Fibroblast of skin of right quadriceps (primary cell): ENCODE data around the gene LUZP2.

Experiments
- DNase-seq: peaks from one replicate; pipeline ENCODE4 v3.0.0-alpha.2; 2013

LUZP2 gene

DNA sequence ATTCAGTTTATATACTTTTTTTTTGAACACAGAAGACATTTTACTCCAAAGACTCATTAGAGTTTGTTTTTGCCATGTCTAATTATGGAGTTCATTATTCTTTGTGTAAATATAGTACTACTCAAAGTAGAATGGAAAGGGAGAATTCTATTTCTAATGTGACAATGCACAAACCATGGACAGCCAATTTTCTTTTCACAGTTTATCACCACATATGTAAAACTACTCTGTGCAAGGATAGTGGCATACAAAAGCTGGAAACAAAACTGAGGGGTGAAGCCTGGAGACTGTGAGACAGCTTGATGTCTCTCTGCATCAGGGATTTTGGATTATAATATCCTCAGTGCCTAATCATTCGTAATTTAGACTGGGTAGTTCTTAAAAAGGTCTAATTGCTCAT, 75.5 kb downstream of the LUZP2 start:
- DNase-seq = no peak

GRCh38 chr11:24574461-24574860, 77.6 kb downstream of the LUZP2 start:
- DNase-seq = peak; percentile 3

DNA sequence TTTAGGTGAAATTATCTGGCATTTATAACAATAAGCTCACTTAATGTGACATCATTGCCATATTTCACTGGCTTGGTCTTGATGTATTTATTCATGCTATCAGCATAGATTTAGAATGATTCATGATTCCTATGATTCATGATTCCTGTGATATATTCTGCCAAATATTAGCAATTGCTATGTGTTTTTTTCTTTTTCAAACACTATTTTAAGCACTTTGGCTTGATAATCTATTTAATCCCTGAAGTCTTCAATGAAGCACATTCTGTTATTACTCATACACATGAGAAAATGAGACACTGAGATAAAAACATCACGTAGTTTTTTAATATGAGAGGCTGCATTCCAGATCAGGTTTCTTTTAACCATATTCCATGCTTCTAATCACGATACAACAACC, 78.5 kb downstream of the LUZP2 start:
- peak; percentile 82 for DNase-seq

GRCh38 chr11:24585192-24585591, 88.3 kb downstream of the LUZP2 start:
- peak; percentile 18 for DNase-seq

GRCh38 chr11:24587635-24588034, 90.8 kb downstream of the LUZP2 start:
- peak; percentile 26 for DNase-seq

DNA sequence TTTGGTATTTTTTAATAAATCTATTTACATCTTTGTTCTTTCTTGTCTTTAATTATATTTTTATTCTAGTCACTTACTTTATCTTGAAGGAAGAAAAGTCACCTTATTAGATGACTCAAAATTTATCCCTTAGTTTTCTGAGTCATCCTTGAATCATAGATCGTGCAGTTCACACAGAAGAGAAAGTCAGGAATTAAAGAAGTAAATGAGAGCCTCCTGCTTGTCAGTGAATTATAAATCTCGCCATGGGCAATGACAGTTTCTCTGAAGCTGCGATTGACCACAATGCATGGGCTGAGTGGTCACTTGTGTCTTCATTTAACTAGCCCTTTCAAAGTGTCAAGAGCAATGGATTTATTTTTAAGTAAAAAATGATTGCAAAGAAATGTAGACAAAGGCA, 91.2 kb downstream of the LUZP2 start:
- peak; percentile 75 for DNase-seq

DNA sequence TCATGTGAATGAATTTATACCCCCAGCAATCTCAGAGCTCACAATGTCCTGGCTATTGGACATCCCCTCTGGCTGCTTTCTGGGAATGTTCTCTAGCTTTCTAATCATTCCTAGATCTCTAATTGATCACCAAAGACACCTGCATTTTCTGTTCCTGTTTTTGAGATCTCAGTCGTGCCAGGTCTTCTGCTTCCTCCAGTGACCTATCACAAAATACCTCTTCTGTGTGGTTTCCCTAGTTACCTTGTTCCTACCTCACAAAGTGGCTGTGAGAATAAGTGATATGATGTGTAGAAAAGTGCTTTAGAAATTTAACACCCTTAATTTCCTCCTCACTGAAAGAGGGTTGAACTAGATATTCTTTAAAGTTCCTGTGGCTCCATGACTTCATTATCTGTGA, 92.2 kb downstream of the LUZP2 start:
- DNase-seq = no peak

- no peak for DNase-seq
These were observed 94.4 kb downstream of the LUZP2 start for GRCh38 chr11:24591283-24591682.

- no peak for DNase-seq
These were observed 95.5 kb downstream of the LUZP2 start for GRCh38 chr11:24592360-24592759.

- no peak for DNase-seq
These were observed 96.5 kb downstream of the LUZP2 start for GRCh38 chr11:24593332-24593731.

DNA sequence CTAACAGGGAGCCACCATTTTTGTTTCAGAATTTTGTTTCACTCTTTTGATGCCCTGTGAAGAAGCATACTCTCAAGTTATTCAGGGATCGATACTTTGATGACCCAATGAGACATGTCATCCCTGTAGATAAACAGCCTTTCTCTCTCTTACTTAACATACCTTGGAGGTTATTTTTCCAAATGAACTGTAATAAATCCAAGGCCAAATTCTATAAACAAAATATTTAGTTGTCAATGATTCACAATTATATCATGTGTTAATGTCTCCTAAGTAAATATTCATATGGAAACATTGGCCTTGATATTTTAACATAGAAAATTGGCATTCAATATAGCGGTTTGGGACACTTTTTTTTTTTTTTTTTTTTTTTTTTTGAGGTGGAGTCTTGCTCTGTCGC, 97.5 kb downstream of the LUZP2 start:
- DNase-seq = no peak

GRCh38 chr11:24598641-24599040, 101.8 kb downstream of the LUZP2 start:
- no peak for DNase-seq

DNA sequence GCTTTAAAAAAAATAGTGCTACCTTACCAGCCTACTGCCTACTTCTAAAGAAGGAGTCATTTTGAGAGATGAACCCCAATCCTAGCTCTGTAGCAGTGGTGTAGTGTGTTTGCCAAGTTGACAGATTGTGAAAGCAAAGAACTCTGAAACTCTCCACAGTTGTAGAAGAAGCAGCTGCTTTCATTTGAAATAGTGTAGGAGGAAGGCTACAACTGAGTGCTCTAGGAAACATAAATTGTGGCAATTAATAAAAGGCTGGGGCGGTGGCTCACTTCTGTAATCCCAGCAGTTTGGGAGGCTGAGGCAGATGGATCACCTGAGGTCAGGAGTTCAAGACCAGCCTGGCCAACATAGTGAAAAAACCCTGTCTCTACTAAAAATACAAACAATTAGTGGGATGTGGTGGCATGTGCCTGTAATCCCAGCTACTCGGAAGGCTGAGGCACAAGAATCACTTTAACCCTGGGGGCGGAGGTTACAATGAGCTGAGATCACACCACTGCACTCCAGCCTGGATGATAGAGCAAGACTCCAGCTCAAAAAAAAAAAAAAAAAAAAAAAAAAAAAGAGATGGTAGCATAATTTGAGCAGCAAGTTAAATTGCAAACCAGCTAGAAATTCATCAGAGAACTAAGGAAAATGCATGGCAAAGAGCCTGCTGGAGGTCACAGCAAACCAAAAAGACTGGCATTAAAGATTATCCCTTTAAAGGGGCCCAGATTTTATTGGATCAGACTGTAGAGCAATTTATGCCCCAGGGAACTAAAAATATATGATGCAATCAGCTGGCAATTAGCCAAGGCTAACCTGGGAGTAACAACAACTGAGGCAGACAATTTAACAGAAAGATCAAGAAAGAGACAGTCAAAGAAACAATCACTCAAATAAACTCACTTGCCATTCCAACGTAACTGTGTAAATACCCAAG, 112.6 kb downstream of the LUZP2 start:
- no peak for DNase-seq

DNA sequence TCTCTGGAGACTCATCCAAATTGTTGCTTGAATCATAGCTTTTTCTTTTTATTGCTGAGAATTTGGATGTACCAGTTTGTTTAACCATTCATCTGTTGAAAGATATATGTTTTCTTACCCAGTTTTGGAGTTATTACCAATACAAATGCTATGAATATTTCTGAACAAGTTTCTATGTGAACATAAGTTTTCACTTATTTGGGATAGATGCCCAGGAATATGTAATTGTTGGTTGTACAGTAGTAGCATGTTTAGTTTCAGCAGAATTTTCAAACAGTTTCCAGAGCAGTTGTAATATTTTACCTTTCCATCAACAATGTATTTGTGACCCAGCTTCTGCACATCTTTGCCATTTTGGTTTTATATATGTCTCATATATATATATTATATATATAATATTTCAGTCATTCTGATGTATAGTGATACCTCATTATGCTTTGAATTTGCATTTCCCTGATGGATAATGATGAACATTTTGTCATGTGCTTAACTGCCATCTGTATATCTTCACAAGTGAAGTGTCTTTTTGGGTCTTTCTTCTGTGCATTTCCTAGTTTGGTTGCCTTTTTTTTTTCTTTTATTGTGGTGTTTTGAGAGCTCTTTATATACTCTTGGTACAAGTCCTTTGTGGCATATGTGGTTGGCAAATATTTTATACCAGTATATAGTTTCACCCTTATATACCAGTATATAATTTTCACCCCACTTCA, 118.8 kb downstream of the LUZP2 start:
- DNase-seq = peak; percentile 19

- no peak for DNase-seq
These were observed 121.0 kb downstream of the LUZP2 start for GRCh38 chr11:24617856-24618255.

DNA sequence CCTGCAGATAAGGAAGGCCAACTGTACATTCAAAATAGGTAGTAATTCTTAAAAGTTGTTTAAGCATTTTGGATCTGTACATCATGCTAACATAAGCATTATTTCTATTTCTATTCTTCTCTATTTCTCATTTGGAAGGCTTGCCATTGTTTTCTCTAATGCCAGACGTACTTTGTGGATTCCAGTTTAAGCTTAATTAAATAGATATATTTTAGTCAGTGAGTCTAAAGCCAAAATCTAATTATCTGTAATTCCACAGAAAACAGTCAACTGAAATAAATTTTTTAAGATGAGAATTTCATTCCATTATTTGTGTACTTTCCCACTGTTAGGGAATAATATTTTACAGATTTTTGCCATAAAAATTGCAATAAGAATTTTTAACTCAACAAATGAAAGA, 123.0 kb downstream of the LUZP2 start:
- no peak for DNase-seq

DNA sequence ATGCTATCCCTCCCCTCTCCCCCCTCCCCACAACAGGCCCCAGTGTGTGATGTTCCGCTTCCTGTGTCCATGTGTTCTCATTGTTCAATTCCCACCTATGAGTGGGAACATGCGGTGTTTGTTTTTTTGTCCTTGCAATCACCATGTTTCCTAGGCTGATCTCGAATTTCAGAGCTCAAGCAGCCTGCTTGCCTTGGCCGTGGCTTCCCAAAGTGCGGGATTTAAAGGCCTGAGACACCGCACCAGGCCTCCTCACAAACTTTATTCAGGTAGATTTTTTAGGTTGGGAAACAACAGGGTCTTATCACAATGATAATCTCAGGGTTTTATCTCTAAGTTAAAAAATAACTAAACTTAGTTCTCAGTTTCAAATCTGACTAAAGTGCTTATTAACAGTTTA, 125.4 kb downstream of the LUZP2 start:
- no peak for DNase-seq

DNA sequence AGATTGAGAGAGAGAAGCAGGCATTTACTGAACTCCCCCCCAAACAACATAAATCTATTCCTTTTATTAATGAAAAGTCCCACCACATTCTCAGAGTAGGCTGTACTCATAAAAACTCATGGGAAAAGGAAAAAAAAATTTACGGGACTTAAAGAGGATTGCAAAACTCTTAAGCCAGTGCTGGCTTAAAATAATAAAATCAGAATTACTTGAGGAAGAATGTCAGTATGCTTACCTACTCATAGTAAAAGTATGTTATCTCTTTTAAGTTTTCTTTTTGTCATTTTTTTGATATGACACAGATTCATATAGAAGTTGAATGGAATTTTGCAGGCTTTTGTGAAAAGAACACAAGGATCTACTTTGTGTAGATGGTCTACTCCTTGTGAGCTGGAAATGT, 126.3 kb downstream of the LUZP2 start:
- DNase-seq = peak; percentile 62

- DNase-seq = no peak
These were observed 127.6 kb downstream of the LUZP2 start for GRCh38 chr11:24624432-24624831.

DNA sequence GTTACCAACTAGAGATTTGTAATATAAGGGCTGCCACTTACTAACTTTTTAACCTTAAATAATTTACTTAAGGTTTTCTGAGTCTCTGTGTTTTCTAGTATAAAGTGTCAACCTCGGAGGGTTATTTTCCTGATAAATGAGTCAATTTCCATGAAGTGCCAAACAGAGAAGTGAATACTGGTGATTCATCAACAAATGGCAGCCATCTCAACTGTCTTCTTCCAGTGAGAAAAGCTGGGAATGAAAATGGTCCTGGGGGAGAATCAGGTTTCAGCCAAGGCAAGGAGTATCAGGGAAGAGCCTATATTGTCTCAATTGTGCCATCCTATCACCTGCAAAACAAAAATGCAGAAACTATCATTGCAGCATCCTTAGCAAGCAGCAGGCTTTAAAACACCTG, 129.1 kb downstream of the LUZP2 start:
- DNase-seq = peak; percentile 4

DNA sequence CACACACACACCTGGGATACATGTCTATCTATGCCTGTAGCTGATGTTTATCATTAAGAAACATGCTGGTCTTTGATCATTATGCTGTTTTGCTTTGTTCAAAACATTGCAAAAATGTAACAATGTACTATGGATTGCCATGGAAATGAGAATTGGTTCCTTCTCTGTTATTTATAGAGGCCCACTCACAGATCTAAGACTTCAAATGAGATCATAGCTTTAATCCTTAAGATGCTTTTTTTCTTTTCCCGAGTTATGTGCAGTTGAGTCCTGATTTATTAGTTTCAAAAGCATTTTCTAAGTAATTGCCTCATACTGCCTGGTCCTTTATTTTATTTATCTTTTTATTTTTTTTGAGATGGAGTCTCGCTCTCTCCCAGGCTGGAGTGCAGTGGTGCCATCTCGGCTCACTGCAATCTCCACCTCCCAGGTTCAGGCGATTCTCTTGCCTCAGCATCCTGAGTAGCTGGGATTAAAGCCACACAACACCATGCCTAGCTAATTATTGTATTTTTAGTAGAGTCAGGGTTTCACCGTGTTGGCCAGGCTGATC, 131.4 kb downstream of the LUZP2 start:
- no peak for DNase-seq

GRCh38 chr11:24634606-24635160, 137.8 kb downstream of the LUZP2 start:
- DNase-seq = no peak

GRCh38 chr11:24635588-24636290, 138.9 kb downstream of the LUZP2 start:
- peak; percentile 35 for DNase-seq
